ENCODE data around the gene UBE2K.
"Not testable (repeated sequence)": the region's sequence is repeated elsewhere in the genome, so short reads cannot be mapped to it uniquely, and the experiment has no call there.

UBE2K gene

GRCh38 chr4:39699687-39700409, 1.9 kb downstream of the UBE2K start:
- TF ChIP-seq, protein P1, sequence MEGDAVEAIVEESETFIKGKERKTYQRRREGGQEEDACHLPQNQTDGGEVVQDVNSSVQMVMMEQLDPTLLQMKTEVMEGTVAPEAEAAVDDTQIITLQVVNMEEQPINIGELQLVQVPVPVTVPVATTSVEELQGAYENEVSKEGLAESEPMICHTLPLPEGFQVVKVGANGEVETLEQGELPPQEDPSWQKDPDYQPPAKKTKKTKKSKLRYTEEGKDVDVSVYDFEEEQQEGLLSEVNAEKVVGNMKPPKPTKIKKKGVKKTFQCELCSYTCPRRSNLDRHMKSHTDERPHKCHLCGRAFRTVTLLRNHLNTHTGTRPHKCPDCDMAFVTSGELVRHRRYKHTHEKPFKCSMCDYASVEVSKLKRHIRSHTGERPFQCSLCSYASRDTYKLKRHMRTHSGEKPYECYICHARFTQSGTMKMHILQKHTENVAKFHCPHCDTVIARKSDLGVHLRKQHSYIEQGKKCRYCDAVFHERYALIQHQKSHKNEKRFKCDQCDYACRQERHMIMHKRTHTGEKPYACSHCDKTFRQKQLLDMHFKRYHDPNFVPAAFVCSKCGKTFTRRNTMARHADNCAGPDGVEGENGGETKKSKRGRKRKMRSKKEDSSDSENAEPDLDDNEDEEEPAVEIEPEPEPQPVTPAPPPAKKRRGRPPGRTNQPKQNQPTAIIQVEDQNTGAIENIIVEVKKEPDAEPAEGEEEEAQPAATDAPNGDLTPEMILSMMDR (IDR thresholded peaks at IDR 0.05; ENCODE audit: low read depth, low read length) = no peak
- no peak for DNase-seq (ENCODE audit: extremely low read depth, low read depth)

GRCh38 chr4:39700554-39700953, 2.6 kb downstream of the UBE2K start:
- DNase-seq (ENCODE audit: extremely low read depth, low read depth) = no peak
- TF ChIP-seq, protein P1 (IDR thresholded peaks at IDR 0.05; ENCODE audit: low read depth, low read length) = no peak

GRCh38 chr4:39702716-39703115, 4.8 kb downstream of the UBE2K start:
- DNase-seq (ENCODE audit: extremely low read depth, low read depth) = no peak
- TF ChIP-seq, protein P1 (IDR thresholded peaks at IDR 0.05; ENCODE audit: low read depth, low read length) = no peak

DNA sequence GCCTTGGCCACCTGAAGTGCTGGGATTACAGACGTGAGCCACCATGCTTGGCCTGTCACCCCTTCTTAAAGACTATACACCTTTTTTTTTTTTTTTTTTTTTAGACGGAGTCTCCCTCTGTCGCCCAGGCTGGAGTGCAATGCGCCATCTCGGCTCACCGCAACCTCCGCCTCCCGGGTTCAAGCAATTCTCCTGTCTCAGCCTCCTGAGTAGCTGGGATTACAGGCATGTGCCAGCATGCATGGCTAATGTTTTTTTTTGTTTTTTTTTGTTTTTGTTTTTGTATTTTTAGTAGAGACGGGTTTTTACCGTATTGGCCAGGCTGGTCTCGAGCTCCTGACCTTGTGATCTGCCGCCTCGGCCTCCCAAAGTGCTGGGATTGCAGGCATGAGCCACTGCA, 6.9 kb downstream of the UBE2K start:
- DNase-seq (ENCODE audit: extremely low read depth, low read depth) = not testable (repeated sequence)

- TF ChIP-seq, protein P1 (IDR thresholded peaks at IDR 0.05; ENCODE audit: low read depth, low read length) = no peak
- peak; percentile 36 for DNase-seq (ENCODE audit: extremely low read depth, low read depth)
Measured at GRCh38 chr4:39706334-39706733, 8.4 kb downstream of the UBE2K start.

- no peak for DNase-seq (ENCODE audit: extremely low read depth, low read depth)
- TF ChIP-seq, protein P1 (IDR thresholded peaks at IDR 0.05; ENCODE audit: low read depth, low read length) = no peak
Measured at GRCh38 chr4:39706741-39707511, 9.0 kb downstream of the UBE2K start.

- no peak for DNase-seq (ENCODE audit: extremely low read depth, low read depth)
- TF ChIP-seq, protein P1 (IDR thresholded peaks at IDR 0.05; ENCODE audit: low read depth, low read length) = no peak
Measured at GRCh38 chr4:39710098-39710896, 12.4 kb downstream of the UBE2K start.

Measured in AG09319 (cell line).